KOPT-K1 (cell line): ENCODE results near the gene JPH3.
"Not testable (repeated sequence)": the region's sequence is repeated elsewhere in the genome, so short reads cannot be mapped to it uniquely, and the experiment has no call there.

Experiments
- H3K27ac ChIP-seq: fragments of 200-600 bp; sonication (generic); 2 replicates; pipeline ENCODE4 v1.5.1; 2016; ENCODE audit warnings: antibody characterized with exemption, mild to moderate bottlenecking, low read depth, low read length; ENCODE audit not compliant: poor library complexity, severe bottlenecking
- H3K36me3 ChIP-seq: fragments of 200-600 bp; sonication (generic); 2 replicates; pipeline ENCODE4 v1.5.1; 2017; ENCODE audit warnings: antibody characterized with exemption, mild to moderate bottlenecking, low read length, moderate library complexity; ENCODE audit not compliant: insufficient read depth
- H3K9me3 ChIP-seq: fragments of 200-600 bp; sonication (generic); 2 replicates; pipeline ENCODE4 v1.5.1; 2017; ENCODE audit warnings: antibody characterized with exemption, low read length, mild to moderate bottlenecking; ENCODE audit not compliant: insufficient read depth, poor library complexity, severe bottlenecking

Gene JPH3

DNA sequence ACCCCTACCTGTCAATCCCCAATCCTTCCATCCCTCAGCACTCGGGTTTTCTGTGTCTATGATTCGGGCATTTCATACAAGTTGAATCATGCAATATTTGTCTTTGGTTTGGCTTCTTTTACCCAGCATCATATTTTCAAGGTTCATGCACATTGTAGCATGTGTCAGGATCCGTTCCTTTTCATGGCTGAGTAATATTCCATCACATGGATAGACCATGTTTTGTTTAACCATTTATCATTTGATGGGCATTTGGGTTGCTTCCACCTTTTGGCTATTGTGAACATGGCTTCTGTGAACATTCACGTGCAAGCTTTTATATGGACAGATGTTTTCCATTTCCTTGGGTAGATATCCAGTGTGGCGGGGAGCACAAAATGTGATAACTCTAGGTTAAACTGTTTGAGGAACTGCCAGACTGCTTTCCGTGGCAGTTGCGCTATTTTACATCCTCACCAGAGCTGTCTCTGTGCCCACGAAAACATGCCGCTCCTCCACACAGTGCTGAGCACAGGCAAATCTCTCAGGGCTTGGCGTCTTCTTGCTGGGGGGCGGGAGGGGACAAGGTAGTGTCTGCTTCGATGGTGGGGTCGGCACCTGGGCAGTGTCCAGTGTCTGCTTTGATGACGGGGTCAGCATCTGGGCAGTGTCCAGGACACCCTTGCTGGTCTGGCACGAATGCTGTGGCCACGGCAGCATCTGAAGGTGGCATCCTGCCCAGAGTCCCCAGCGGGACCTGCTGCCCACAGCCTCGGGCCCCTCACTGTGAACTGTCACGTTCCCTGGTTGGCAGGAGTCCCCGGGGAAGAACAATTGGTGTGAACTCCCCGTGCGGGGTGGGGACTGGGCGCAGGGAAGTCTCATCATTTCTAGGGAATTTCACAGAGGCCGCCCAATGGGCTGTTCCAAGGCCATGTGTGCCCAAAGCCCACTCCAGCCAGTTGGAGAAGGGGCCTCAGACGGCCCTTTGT is 32.4 kb upstream of the JPH3 start:
- Histone ChIP-seq H3K36me3 (no peaks in the 10 kb centered on the region), H3K27ac (no peak overlapping the region), H3K9me3 (no peaks in the 10 kb centered on the region)

GRCh38 chr16:87570572-87570937 is 31.8 kb upstream of the JPH3 start:
- no peaks in the 10 kb centered on the region for H3K36me3 ChIP-seq
- no peak overlapping the region for H3K27ac ChIP-seq
- no peaks in the 10 kb centered on the region for H3K9me3 ChIP-seq

DNA sequence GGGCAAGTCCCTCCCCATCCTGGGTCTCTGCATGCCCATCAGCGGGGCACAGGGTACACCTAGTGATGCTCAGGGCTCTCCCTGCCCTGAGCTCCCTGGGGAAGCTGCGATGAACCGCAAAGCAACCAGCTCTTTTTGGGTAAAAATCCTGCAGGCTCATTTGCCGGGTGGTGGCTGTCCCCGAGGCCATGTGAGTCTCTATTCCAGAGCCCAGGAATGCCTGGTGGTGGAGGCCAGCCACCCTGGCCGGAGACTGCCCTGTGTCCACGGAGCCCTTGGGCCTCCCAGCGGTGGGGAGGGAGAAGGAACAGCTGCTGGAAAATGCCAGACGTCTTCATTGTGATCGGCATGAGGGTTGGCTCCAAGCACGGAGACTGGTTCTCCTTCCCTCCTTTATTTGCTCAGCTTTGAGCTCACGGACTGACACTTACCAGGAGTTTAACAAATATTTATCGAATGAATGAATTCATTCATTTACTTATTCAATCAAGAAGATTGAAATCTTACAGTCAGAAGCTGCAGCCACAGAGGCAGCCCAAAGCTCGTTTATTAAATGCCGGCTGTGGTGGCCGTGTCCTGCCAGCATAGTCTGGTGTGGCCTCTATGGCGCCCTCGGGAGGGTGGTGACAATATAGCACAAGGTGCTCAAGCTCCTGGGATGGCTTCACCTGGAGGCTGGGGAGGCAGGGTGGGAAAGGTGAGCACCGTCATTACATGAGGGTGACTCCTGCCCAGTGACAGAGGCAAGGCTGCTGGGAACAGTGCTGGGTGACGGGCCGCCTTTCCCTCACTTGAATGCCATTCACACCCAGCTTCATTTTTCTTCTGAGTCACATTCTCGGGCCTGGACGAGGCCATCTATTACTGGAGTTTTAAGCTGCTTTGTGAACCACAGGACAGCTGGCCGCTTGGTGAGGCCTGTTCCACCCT is 31.1 kb upstream of the JPH3 start:
- Histone ChIP-seq H3K9me3 (no peaks in the 10 kb centered on the region), H3K27ac (no peak overlapping the region), H3K36me3 (no peaks in the 10 kb centered on the region)

DNA sequence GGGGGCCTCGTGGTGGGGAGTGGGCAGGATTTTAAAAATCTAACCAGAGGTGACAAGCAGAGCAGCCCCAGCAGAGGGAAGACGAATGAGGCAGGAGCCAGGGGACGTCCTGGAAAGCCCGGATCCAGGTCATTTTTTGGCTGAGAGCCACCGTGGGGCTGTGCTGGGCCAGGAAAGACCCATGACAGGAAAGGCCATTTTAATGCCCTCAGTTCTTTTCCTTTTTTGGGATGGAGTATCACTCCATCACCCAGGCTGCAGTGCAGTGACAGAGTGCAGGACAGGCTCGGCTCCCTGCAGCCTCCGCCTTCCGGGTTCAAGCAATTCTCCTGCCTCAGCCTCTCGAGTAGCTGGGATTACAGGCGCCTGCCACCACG is 30.5 kb upstream of the JPH3 start:
- no peak overlapping the region for H3K27ac ChIP-seq
- H3K9me3 ChIP-seq = no peaks in the 10 kb centered on the region
- H3K36me3 ChIP-seq = no peaks in the 10 kb centered on the region

GRCh38 chr16:87572959-87573358 is 29.3 kb upstream of the JPH3 start:
- Histone ChIP-seq H3K27ac (no peak overlapping the region), H3K9me3 (no peaks in the 10 kb centered on the region), H3K36me3 (no peaks in the 10 kb centered on the region)

- Histone ChIP-seq H3K27ac (no peak overlapping the region), H3K36me3 (no peaks in the 10 kb centered on the region), H3K9me3 (no peaks in the 10 kb centered on the region)
Measured at GRCh38 chr16:87575027-87575804, 27.1 kb upstream of the JPH3 start.

DNA sequence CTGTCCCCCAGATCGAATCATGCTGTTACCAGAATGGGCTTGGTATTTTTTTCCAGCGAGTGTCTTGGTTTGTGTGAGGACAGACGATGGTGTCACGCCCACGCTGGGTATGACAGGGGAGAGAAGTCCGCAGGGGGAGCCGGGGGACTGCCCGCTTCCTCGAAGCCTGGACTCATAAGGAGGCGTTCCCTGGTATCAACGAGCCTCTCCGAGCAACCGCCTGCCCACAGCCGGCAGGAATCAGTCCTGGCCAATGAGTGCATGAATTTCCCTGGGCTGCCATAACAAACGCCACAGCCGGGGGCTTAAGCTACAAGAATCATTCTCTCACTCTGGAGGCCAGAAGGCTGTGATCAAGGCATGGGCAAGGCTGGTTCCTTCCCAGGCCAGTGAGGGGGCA is 26.1 kb upstream of the JPH3 start:
- no peaks in the 10 kb centered on the region for H3K9me3 ChIP-seq
- no peaks in the 10 kb centered on the region for H3K36me3 ChIP-seq
- H3K27ac ChIP-seq = no peak overlapping the region

GRCh38 chr16:87578142-87578930 is 24.0 kb upstream of the JPH3 start:
- H3K36me3 ChIP-seq, H3K9me3 ChIP-seq, H3K27ac ChIP-seq: not testable (repeated sequence)

DNA sequence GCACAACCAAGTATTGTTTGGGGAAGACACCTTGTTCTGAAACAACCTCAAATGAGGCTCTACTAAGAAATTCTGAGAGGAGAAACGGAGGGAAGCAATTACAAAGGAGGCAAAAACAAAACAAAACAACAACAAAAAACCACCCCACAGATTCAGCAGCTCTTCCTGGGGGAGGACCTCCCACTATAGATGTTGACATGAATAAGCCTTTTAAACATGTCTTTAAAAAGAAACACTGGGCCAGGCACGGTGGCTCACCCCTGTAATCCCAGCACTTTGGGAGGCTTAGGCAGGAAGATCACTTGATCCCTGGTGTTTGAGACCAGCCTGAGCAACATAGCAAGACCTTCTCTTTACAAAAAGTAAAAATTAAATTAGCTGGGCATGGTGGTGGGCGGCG is 22.6 kb upstream of the JPH3 start:
- Histone ChIP-seq H3K27ac (no peak overlapping the region), H3K9me3 (no peaks in the 10 kb centered on the region), H3K36me3 (no peaks in the 10 kb centered on the region)

GRCh38 chr16:87580855-87581261 is 21.4 kb upstream of the JPH3 start:
- Histone ChIP-seq H3K36me3 (no peaks in the 10 kb centered on the region), H3K9me3 (no peaks in the 10 kb centered on the region), H3K27ac (no peak overlapping the region)

DNA sequence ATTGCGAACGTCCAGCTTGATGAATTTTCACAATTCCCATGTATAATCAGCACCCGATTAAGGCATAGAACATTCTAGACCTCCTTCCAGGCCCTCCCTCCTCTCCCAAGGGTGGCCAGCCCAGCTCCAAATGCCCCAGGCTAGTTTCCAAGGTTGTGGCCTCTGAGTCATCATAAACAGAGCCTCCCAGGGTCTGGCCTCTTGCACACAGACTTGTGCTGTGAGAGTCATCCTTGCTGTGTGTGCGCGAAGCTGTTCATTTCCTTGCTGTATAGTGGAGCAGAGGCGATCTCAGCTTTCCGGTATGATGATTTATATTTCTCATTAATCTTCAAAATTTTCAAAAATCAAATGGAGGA is 20.5 kb upstream of the JPH3 start:
- no peaks in the 10 kb centered on the region for H3K36me3 ChIP-seq
- no peak overlapping the region for H3K27ac ChIP-seq
- H3K9me3 ChIP-seq = no peaks in the 10 kb centered on the region

- no peaks in the 10 kb centered on the region for H3K36me3 ChIP-seq
- no peak overlapping the region for H3K27ac ChIP-seq
- H3K9me3 ChIP-seq = no peaks in the 10 kb centered on the region
Measured at GRCh38 chr16:87582216-87582965, 19.9 kb upstream of the JPH3 start.

DNA sequence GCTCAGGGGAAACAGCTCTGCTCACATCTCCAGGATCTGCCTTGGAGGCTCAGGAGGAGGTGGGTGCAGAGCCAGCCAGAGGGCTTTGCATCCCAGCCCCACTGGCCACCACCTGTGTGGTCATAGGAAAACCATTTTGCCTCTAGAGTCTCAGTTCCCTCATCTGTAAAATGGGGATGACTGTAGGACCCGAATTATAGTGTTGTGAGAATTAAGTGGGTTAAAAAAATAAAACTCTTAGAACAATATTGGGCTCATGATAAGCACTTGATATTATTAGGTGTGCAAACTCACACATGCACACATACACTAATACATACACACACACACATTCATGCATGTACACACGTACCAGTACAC is 19.4 kb upstream of the JPH3 start:
- Histone ChIP-seq H3K27ac (no peak overlapping the region), H3K36me3 (no peaks in the 10 kb centered on the region), H3K9me3 (no peaks in the 10 kb centered on the region)
